PFSK-1 (cell line): Measurements from ENCODE around the gene KANK4.

Source experiments
- FOXP2 ChIP-seq: optimal IDR thresholded peaks from 2 replicates; pipeline ENCODE3; 2011; ENCODE audit warnings: borderline replicate concordance, control low read depth, inconsistent platforms; ENCODE audit not compliant: insufficient read depth; ENCODE audit errors: extremely low read length, extremely low read depth
- POLR2AphosphoS5 ChIP-seq: IDR thresholded peaks from 2 replicates; pipeline ENCODE4 v1.6.1; 2012; ENCODE audit warnings: low read depth, mild to moderate bottlenecking, control low read depth, low read length, moderate library complexity
- REST ChIP-seq, 2 experiments: IDR thresholded peaks; 2 replicates each; pipeline versions ENCODE4 v1.6.1 to v1.8.0; 2011 to 2012; ENCODE audit warnings: low read depth in 2 of 2, low read length in 2 of 2, control low read depth in 1 of 2, inconsistent platforms in 1 of 2, mild to moderate bottlenecking in 1 of 2, moderate library complexity in 1 of 2; ENCODE audit not compliant: insufficient read depth in 1 of 2
- SIN3A ChIP-seq: IDR thresholded peaks from 2 replicates; pipeline ENCODE4 v1.6.1; 2012; ENCODE audit warnings: mild to moderate bottlenecking, low read length, moderate library complexity, borderline replicate concordance; ENCODE audit not compliant: insufficient read depth
- TAF1 ChIP-seq: IDR thresholded peaks from 2 replicates; pipeline ENCODE4 v1.6.1; 2012; ENCODE audit warnings: low read length, control low read depth, borderline replicate concordance; ENCODE audit not compliant: insufficient read depth

- TF ChIP-seq POLR2AphosphoS5 (no peak), SIN3A (no peak), REST (IDR thresholded peaks at IDR 0.05; ENCODE audit: insufficient read depth in 1 of 2, low read depth in 2 of 2, low read length in 2 of 2) (no peak), TAF1 (no peak), FOXP2 (no peak)
These were observed 16.4 kb upstream of the KANK4 start for GRCh38 chr1:62335656-62336055.
